ENCODE measurements around the gene NUDT2. TPM values are rescaled to one million over a fixed set of nuclear protein-coding genes. Genes with fewer than 3 reads are reported as not detected.
A peak's percentile ranks its signal among the peaks of the same experiment; 100 is the strongest.

NUDT2 gene
- total and polyA plus RNA-seq, 2 donors (not counting 1 experiment from before 2014, with no cell fraction given), result 12.2 to 20.4 TPM

GRCh38 chr9:34379334-34380033 lies 50.1 kb downstream of the NUDT2 start:
- Mint-ChIP-seq H3K4me3 (peak overlapping the region; percentile 91), H3K27me3 (no peaks in the 10 kb centered on the region), H3K27ac (peak overlapping the region; percentile 78), H3K9me3 (ENCODE audit: insufficient read depth) (no peaks in the 10 kb centered on the region), H3K4me1 (peaks cover 43% of the 10 kb centered on the region)
- Histone ChIP-seq H3K27ac (ENCODE audit: low read length in 2 of 2) (no peak overlapping the region), H3K4me3 (ENCODE audit: control extremely low read depth in 1 of 5, extremely low read depth in 1 of 5, insufficient read depth in 1 of 5, low read depth in 2 of 5, low read length in 4 of 5) (peak overlapping the region in 4 of 5 experiments; percentile 55 to 74 (median 60)), H3K4me2 (replicated peaks; ENCODE audit: low read depth, low read length, poor library complexity, severe bottlenecking) (peak overlapping the region; percentile 91), H3K9ac (ENCODE audit: low read length) (peak overlapping the region; percentile 69), H2AFZ (ENCODE audit: insufficient read depth, low read depth, low read length, poor library complexity, severe bottlenecking) (peak overlapping the region; percentile 88), H3K4me1 (ENCODE audit: control insufficient read depth in 2 of 2, insufficient read depth in 2 of 2, low read length in 2 of 2) (peaks cover 29 to 43% of the 10 kb centered on the region in 2 donors), H3K79me2 (ENCODE audit: control insufficient read depth, insufficient read depth, low read length) (no peaks in the 10 kb centered on the region), H3K9me3 (ENCODE audit: control extremely low read depth in 1 of 3, control insufficient read depth in 2 of 3, insufficient read depth in 1 of 3, low read length in 2 of 3) (peaks cover 0 to 14% (median 0%) of the 10 kb centered on the region in 3 donors), H3K27me3 (replicated peaks in 1 of 4; ENCODE audit: control extremely low read depth in 1 of 4, control insufficient read depth in 3 of 4, insufficient read depth in 4 of 4, low read length in 3 of 4) (peaks cover 0 to 16% (median 4%) of the 10 kb centered on the region in 4 experiments), H4K20me1 (ENCODE audit: control insufficient read depth, insufficient read depth, low read length, poor library complexity, severe bottlenecking) (no peaks in the 10 kb centered on the region), H3K36me3 (replicated peaks in 1 of 2; ENCODE audit: control extremely low read depth in 1 of 2, control insufficient read depth in 1 of 2, extremely low read depth in 1 of 2, insufficient read depth in 2 of 2, low read length in 1 of 2) (no peaks in the 10 kb centered on the region)
- peak; percentile 91 for DNase-seq
- ChIA-PET CTCF (interaction anchor here (0.5 to 5.7 kb wide), 17 partner anchors 9 to 754 kb away, joined by 3 to 72 read pairs (median 4); partner anchors contain the start of genes RPP25L and UBAP2), POLR2A (interaction anchor here (0.7 kb wide), 1 partner anchor 48 kb away, joined by 5 read pairs; no protein-coding TSS in a partner anchor)
- under 1% methylated on average over 18 of the region's 35 CpGs for WGBS (ENCODE audit: insufficient coverage)
- intact Hi-C loops (cut with micrococcal nuclease), result loop anchor here (2.0 to 10.0 kb wide), 8 partner anchors 252 to 905 kb away; partner anchors contain the start of genes ATOSB, DCAF12, NOL6 and PIGO
- ATAC-seq (ENCODE audit: low read depth), result peak; percentile 26
- TF ChIP-seq EZH2 (IDR thresholded peaks at IDR 0.05; ENCODE audit: borderline replicate concordance, insufficient read depth, low read depth, low read length, poor library complexity, severe bottlenecking), result no peak
- TF ChIP-seq, protein P1, sequence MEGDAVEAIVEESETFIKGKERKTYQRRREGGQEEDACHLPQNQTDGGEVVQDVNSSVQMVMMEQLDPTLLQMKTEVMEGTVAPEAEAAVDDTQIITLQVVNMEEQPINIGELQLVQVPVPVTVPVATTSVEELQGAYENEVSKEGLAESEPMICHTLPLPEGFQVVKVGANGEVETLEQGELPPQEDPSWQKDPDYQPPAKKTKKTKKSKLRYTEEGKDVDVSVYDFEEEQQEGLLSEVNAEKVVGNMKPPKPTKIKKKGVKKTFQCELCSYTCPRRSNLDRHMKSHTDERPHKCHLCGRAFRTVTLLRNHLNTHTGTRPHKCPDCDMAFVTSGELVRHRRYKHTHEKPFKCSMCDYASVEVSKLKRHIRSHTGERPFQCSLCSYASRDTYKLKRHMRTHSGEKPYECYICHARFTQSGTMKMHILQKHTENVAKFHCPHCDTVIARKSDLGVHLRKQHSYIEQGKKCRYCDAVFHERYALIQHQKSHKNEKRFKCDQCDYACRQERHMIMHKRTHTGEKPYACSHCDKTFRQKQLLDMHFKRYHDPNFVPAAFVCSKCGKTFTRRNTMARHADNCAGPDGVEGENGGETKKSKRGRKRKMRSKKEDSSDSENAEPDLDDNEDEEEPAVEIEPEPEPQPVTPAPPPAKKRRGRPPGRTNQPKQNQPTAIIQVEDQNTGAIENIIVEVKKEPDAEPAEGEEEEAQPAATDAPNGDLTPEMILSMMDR (IDR thresholded peaks at IDR 0.05), result peak; percentile 96

All from B cell (primary cell).